Spleen (tissue), 11 donors: ENCODE measurements around the gene P2RX2. TPM values are rescaled to one million over a fixed set of nuclear protein-coding genes. Genes with fewer than 3 reads are reported as not detected.
A peak's percentile ranks its signal among the peaks of the same experiment; 100 is the strongest.

Source experiments
- DNase-seq: peaks from one replicate; pipeline ENCODE4 v3.0.0-alpha.2; 2020
- H3K27ac ChIP-seq, 8 donors: fragments of 200-600 bp; sonication (generic) in 7 of 8; 1 replicate in 4 of 8; 2 replicates in 4 of 8; pipeline versions ENCODE4 v1.5.0 to v1.8.0; 2016 to 2021; ENCODE audit warnings: inconsistent platforms in 4 of 8, mild to moderate bottlenecking in 4 of 8, moderate library complexity in 1 of 8
- H3K27me3 ChIP-seq, 7 donors: fragments of 200-600 bp; sonication (generic) in 6 of 7; replicated peaks in 1 of 7; 1 replicate in 4 of 7; 2 replicates in 3 of 7; pipeline versions ENCODE4 v1.5.0 to v1.8.0; 2016 to 2021; ENCODE audit warnings: inconsistent platforms in 3 of 7, mild to moderate bottlenecking in 1 of 7
- H3K36me3 ChIP-seq, 6 donors: fragments of 200-600 bp; sonication (generic) in 5 of 6; 1 replicate in 4 of 6; 2 replicates in 2 of 6; pipeline versions ENCODE4 v1.5.0 to v1.8.0; 2016 to 2021; ENCODE audit warnings: inconsistent platforms in 2 of 6
- H3K4me1 ChIP-seq, 6 donors: fragments of 200-600 bp; sonication (generic) in 5 of 6; 1 replicate in 3 of 6; 2 replicates in 3 of 6; pipeline versions ENCODE4 v1.5.0 to v1.8.0; 2016 to 2021; ENCODE audit warnings: inconsistent platforms in 3 of 6
- H3K4me3 ChIP-seq, 8 donors: fragments of 200-600 bp; sonication (generic) in 7 of 8; 1 replicate in 4 of 8; 2 replicates in 4 of 8; pipeline versions ENCODE4 v1.5.0 to v1.8.0; 2016 to 2021; ENCODE audit warnings: inconsistent platforms in 4 of 8, mild to moderate bottlenecking in 4 of 8, moderate library complexity in 2 of 8
- H3K9me3 ChIP-seq, 8 donors: fragments of 200-600 bp; sonication (generic) in 7 of 8; 1 replicate in 4 of 8; 2 replicates in 4 of 8; pipeline versions ENCODE4 v1.5.0 to v1.8.0; 2016 to 2021; ENCODE audit warnings: inconsistent platforms in 4 of 8
- POLR2A ChIP-seq, 3 donors: fragments of 450-650 bp; IDR thresholded peaks; one replicate each; pipeline ENCODE4 v1.5.1; 2017; ENCODE audit warnings: antibody characterized with exemption in 3 of 3, mild to moderate bottlenecking in 1 of 3
- POLR2AphosphoS5 ChIP-seq, 3 donors: sonication (generic); formaldehyde crosslinking; IDR thresholded peaks; one replicate each; pipeline ENCODE4 v1.5.1; 2017; ENCODE audit warnings: antibody characterized with exemption in 3 of 3
- WGBS, 5 donors: extraction: QIAGEN DNeasy Blood & Tissue Kit in 3 of 5; methylation state at CpG; one replicate each; pipeline versions ENCODE4 v1.1.5 to v1.1.7; 2013 to 2018; 5-methylcytosine and 5-hydroxymethylcytosine counted together
- intact Hi-C: fragments of 100-400 bp; cut with DNase I; formaldehyde crosslinking; loops from one replicate; pipeline ENCODE4 v1.15.0; 2023; ENCODE audit warnings: low total_unique reads
- polyA plus RNA-seq, 3 donors: library from polyadenylated mRNA; stranded (reverse); fragments of 200-250 nt; gene quantifications; one replicate each; pipeline ENCODE4 v1.2.1, GENCODE V29; 2013
- total RNA-seq, 7 donors: library from RNA; depleted of rRNA in 3 of 7; stranded (reverse); fragments of >200 nt in 3 of 7; fragmentation: NEBNext Ultra II Directional in 4 of 7; extraction: Animal tissue kit (Norgen Biotek cat#: 25700) in 4 of 7; gene quantifications; one replicate each; pipeline versions ENCODE4 v1.1.0 to v1.2.1, GENCODE V29; 2016 to 2021
- TF ChIP-seq, protein P1 (sequence below), 11 experiments: fragments of 200-600 bp in 7 of 11; fragments of 450-650 bp in 4 of 11; sonication (generic) in 4 of 11; IDR thresholded peaks in 8 of 11; conservative IDR thresholded peaks in 3 of 11; 1 replicate in 7 of 11; 2 replicates in 4 of 11; pipeline versions ENCODE4 v1.4.0 to v1.8.0; 2016 to 2021; ENCODE audit warnings: antibody characterized with exemption in 11 of 11, inconsistent platforms in 4 of 11, mild to moderate bottlenecking in 1 of 11
- donor health status: healthy with polysubstance abuse.
- donor health status: DM: no; HTN: no; CAD: no; lungs with moderate emphysema.
- donor health status: DM: no; HTN: no; CAD: no.
- donor health status: Bipolar disorder and iron deficiency.
- donor health status: healthy.
- donor health status: DM: no; HTN: no; CAD: no.
- donor health status: DM: yes; HTN: yes; CAD: no.

Gene P2RX2
- total and polyA plus RNA-seq, 10 donors: 0.77 to 4.5 (median 2.5) TPM

DNA sequence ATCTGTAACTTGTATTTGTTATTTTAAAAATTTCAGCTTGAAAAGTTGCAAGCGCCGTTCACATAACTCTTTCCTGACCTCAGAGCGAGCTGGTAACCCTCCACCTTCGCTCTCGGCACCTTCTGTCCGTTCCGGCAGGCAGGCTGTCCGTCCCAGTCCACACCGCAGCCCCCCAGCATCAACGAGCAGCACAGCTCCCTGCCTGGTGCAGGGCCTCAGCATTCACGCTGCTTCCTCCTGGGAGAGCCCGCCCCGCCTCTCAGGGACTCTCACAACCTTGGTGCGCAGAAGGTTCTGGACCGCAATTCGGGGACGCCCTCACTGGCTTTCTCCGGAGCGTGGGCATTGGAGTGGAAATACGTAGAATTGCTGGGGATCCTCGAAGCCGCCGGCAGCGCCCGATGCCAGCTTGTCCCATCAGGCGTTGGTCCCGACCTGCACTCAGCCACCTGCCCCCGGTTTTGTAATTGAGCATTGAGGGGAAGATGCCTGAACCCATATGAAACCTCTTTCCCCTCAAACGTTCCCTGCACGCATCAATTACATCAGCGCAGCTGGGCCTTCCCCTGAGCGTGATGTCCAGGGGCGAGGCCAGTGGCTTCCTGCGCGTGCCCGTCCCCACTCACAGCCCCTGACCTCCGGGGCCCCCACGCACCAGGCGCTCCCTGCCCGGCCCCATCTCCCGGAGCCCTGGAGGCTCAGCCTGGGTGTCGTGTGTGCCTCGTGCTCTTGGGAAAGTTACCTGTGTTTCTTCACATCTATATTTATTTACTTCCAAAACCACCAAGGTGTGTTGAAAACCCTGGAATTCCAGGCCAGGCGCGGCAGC lies 27.3 kb upstream of the P2RX2 start:
- 91 to 94% (median 92%) methylated on average over 45 of the region's 45 CpGs for WGBS, 5 donors
- TF ChIP-seq, protein P1, sequence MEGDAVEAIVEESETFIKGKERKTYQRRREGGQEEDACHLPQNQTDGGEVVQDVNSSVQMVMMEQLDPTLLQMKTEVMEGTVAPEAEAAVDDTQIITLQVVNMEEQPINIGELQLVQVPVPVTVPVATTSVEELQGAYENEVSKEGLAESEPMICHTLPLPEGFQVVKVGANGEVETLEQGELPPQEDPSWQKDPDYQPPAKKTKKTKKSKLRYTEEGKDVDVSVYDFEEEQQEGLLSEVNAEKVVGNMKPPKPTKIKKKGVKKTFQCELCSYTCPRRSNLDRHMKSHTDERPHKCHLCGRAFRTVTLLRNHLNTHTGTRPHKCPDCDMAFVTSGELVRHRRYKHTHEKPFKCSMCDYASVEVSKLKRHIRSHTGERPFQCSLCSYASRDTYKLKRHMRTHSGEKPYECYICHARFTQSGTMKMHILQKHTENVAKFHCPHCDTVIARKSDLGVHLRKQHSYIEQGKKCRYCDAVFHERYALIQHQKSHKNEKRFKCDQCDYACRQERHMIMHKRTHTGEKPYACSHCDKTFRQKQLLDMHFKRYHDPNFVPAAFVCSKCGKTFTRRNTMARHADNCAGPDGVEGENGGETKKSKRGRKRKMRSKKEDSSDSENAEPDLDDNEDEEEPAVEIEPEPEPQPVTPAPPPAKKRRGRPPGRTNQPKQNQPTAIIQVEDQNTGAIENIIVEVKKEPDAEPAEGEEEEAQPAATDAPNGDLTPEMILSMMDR (IDR thresholded peaks at IDR 0.05 in 8 of 11, conservative IDR thresholded peaks at IDR 0.05 in 3 of 11): no peak
- TF ChIP-seq POLR2AphosphoS5 (IDR thresholded peaks at IDR 0.05): no peak
- Histone ChIP-seq H3K9me3 (peaks cover 0 to 6% (median 0%) of the 10 kb centered on the region in 8 donors), H3K27ac (no peak overlapping the region), H3K36me3 (no peaks in the 10 kb centered on the region), H3K4me3 (no peak overlapping the region), H3K4me1 (peaks cover 0 to 12% (median 1%) of the 10 kb centered on the region in 6 donors), H3K27me3 (peaks cover 0 to 26% (median 0%) of the 10 kb centered on the region in 7 donors)
- DNase-seq: no peak
- intact Hi-C loops: no loop called here

DNA sequence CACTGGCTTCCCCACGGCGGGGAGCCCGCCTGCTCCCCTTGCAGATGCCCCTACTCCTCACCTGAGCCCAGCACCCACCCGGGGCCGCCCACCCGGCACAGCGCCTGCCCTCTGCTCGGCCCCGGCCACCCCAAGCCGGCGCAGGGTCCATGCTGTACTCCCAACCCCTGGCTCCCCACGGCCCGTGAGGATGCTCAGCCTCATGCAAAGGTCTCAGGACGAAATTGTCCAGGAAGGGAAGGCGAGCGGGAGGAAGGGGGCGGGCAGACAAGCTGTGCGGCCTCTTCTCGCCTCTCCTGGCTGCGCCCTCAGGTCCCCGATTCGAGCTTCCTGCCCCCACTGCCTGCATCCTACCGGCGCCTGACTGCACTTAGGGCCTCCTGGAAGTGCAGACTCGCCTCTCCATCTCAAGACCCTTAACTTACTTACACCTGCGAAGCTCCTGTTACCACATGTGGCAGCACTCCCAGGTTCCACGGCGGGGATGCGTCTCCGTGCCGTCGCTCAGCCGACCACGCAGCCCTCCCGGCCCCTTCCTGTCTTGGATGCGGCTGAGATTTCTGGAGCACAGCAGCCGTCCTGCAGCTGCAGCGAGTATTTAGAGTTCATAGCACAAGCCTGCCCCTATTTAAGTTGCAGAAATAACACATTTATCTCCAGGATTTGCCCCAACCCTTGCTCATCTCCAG lies 26.1 kb upstream of the P2RX2 start:
- Histone ChIP-seq H3K4me3 (no peak overlapping the region), H3K4me1 (peaks cover 0 to 13% (median 3%) of the 10 kb centered on the region in 6 donors), H3K36me3 (no peaks in the 10 kb centered on the region), H3K9me3 (peaks cover 0 to 6% (median 0%) of the 10 kb centered on the region in 8 donors), H3K27ac (no peak overlapping the region), H3K27me3 (peaks cover 0 to 34% (median 0%) of the 10 kb centered on the region in 7 donors)
- no peak for DNase-seq
- intact Hi-C loops: no loop called here
- TF ChIP-seq POLR2AphosphoS5 (IDR thresholded peaks at IDR 0.05): no peak
- TF ChIP-seq POLR2A (IDR thresholded peaks at IDR 0.05): no peak
- TF ChIP-seq, protein P1 (IDR thresholded peaks at IDR 0.05 in 8 of 11, conservative IDR thresholded peaks at IDR 0.05 in 3 of 11): no peak
- WGBS, 5 donors: 80 to 91% (median 82%) methylated on average over 38 of the region's 38 CpGs

DNA sequence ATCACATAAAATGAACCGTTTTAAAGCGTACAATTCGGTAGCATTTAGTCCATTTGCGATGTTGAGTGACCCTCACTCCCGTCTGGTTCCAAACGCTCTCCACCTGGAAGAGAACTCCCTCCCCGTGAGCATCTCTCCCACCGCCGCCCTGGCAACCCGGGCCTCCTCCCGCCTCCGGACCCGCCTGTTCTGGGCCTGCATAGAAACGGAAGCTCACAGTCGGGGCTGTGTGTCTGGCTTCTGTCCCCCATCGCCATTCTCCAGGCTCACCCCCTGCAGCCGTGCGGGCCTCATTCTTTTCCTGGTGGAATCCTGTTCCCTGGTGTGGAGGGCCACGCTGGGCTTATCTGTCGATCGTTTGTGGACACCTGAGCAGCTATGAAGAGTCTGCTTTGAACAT lies 25.5 kb upstream of the P2RX2 start:
- H3K4me3 ChIP-seq: no peak overlapping the region
- no peaks in the 10 kb centered on the region for H3K36me3 ChIP-seq
- H3K9me3 ChIP-seq: peaks cover 0 to 6% (median 0%) of the 10 kb centered on the region in 8 donors
- 80 to 92% (median 89%) methylated on average over 21 of the region's 21 CpGs for WGBS, 5 donors
- H3K27ac ChIP-seq: no peak overlapping the region
- DNase-seq: no peak
- peaks cover 0 to 34% (median 0%) of the 10 kb centered on the region in 7 donors for H3K27me3 ChIP-seq
- intact Hi-C loops: no loop called here
- peaks cover 0 to 16% (median 5%) of the 10 kb centered on the region in 6 donors for H3K4me1 ChIP-seq
- no peak for TF ChIP-seq POLR2AphosphoS5 (IDR thresholded peaks at IDR 0.05)

DNA sequence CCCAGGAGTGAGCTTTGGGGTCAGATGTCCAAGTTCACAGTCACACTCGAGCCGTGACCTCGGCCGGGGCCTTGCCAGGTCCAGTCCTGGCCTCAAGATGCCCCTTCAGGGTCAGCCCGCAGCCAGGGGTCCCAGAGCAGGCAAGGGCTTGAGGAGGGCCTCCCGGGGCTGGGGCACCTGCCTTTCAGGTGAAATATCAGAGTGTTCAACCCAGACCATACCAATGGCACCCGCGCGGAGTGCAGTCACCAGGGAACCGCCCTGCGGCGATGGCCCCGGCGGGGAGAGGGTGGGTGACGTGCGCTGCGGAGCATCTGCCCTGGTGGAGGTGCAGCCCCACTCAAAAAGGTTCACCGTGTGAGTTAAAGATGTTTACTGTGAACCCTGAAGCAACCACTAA lies 25.1 kb upstream of the P2RX2 start:
- DNase-seq: no peak
- Histone ChIP-seq H3K27me3 (peaks cover 0 to 35% (median 0%) of the 10 kb centered on the region in 7 donors), H3K36me3 (no peaks in the 10 kb centered on the region), H3K9me3 (peaks cover 0 to 6% (median 0%) of the 10 kb centered on the region in 8 donors), H3K4me1 (peaks cover 0 to 17% (median 5%) of the 10 kb centered on the region in 6 donors), H3K27ac (peak overlapping the region in 5 of 8 donors; percentile 2 to 62 (median 46)), H3K4me3 (peak overlapping the region in 2 of 8 donors; percentile 29 to 42)
- intact Hi-C loops: no loop called here
- 55 to 89% (median 76%) methylated on average over 17 to 18 of the region's 18 CpGs for WGBS, 5 donors
- TF ChIP-seq POLR2AphosphoS5 (IDR thresholded peaks at IDR 0.05) (no peak), POLR2A (IDR thresholded peaks at IDR 0.05) (no peak)
- TF ChIP-seq, protein P1 (IDR thresholded peaks at IDR 0.05 in 8 of 11, conservative IDR thresholded peaks at IDR 0.05 in 3 of 11): no peak
